ENCODE data around the gene REELD1.
A peak's percentile ranks its signal among the peaks of the same experiment; 100 is the strongest.

The REELD1 gene

DNA sequence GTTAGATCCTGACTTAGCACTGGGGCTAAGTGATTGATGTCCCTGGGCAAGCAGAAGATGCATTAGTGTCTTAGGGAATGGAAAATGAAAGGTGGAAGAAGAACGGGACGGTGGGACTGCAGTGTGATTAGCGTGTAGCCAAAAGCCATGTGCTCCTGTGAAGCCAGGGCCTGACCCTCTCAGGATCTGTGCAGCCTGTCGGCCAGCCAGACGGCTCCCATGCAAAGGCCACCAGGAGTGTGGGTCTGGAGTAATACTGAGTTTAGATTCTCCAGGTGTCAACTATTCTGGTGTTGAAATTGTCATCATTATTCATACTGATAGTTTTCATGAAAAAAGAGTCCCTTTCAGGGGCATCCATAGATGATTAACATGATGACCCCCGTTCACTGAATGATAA is 32.0 kb downstream of the REELD1 start:
- peaks cover 17% of the 10 kb centered on the region for H3K4me1 Mint-ChIP-seq
- H3K4me3 Mint-ChIP-seq: no peak overlapping the region
- H3K9me3 Mint-ChIP-seq: no peaks in the 10 kb centered on the region
- no peaks in the 10 kb centered on the region for H3K27me3 Mint-ChIP-seq (ENCODE audit: low read depth)
- no peaks in the 10 kb centered on the region for H3K36me3 Mint-ChIP-seq (ENCODE audit: low read depth)
- TF ChIP-seq, protein P1, sequence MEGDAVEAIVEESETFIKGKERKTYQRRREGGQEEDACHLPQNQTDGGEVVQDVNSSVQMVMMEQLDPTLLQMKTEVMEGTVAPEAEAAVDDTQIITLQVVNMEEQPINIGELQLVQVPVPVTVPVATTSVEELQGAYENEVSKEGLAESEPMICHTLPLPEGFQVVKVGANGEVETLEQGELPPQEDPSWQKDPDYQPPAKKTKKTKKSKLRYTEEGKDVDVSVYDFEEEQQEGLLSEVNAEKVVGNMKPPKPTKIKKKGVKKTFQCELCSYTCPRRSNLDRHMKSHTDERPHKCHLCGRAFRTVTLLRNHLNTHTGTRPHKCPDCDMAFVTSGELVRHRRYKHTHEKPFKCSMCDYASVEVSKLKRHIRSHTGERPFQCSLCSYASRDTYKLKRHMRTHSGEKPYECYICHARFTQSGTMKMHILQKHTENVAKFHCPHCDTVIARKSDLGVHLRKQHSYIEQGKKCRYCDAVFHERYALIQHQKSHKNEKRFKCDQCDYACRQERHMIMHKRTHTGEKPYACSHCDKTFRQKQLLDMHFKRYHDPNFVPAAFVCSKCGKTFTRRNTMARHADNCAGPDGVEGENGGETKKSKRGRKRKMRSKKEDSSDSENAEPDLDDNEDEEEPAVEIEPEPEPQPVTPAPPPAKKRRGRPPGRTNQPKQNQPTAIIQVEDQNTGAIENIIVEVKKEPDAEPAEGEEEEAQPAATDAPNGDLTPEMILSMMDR (IDR thresholded peaks at IDR 0.05; ENCODE audit: unreplicated experiment in 3 of 3): no peak
- peak overlapping the region in 1 of 3 experiments; percentile 17 for H3K27ac Mint-ChIP-seq

DNA sequence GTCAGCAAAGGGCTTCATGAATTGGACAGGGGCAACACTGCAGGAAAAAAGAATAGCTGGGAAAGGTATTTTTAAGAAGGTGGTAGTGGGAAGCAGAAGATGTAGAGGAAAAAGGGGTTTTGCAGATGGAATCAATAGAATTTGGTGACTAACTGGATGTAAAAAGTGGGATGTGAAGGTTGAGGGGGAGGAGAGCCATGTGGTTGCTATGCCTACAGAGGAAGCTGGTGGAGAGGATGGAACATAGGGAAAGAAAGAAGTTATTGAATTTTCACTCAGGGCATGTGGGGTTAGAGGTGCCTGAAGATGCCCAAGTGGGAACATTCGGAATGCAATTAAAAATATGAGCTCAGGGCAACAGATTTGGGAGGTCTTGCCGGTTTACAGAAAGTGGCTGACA is 33.0 kb downstream of the REELD1 start:
- Mint-ChIP-seq H3K36me3 (ENCODE audit: low read depth) (no peaks in the 10 kb centered on the region), H3K4me1 (peaks cover 13% of the 10 kb centered on the region), H3K9me3 (no peaks in the 10 kb centered on the region), H3K27me3 (ENCODE audit: low read depth) (no peaks in the 10 kb centered on the region), H3K4me3 (no peak overlapping the region), H3K27ac (no peak overlapping the region)
- TF ChIP-seq, protein P1 (IDR thresholded peaks at IDR 0.05; ENCODE audit: unreplicated experiment in 3 of 3): no peak

DNA sequence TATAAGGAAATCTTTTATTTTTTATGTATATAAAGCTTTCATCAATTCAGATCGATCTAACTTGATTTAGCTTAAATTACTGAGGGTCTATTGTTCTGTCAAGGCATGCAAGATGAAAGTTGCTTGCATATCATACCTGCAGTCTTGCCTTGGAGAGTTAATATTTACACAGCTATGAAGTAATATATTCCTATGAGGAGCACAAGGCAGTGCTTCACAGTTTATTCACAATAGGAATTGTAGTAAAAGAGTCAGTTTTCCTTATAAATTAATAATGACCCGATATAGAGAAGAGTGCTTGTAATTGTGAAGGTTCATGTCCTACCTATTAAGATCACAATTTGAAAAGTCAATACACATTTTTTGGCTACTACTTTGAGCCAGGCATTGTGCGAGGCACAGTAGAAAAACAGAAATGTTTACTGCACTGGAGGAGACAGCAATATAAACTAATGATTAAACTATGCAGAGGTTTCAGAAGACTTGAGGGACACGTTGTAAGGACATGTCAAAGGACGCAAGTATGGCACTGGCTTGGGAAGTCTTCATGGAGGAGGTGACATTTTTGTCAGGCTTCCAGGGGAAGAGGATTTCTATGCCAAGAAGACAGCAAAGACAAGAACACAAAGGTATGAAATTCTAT is 38.8 kb downstream of the REELD1 start:
- Mint-ChIP-seq H3K4me1 (no peaks in the 10 kb centered on the region), H3K27me3 (ENCODE audit: low read depth) (no peaks in the 10 kb centered on the region), H3K27ac (no peak overlapping the region), H3K36me3 (ENCODE audit: low read depth) (no peaks in the 10 kb centered on the region), H3K4me3 (no peak overlapping the region), H3K9me3 (no peaks in the 10 kb centered on the region)
- TF ChIP-seq, protein P1 (IDR thresholded peaks at IDR 0.05; ENCODE audit: unreplicated experiment in 3 of 3): no peak

DNA sequence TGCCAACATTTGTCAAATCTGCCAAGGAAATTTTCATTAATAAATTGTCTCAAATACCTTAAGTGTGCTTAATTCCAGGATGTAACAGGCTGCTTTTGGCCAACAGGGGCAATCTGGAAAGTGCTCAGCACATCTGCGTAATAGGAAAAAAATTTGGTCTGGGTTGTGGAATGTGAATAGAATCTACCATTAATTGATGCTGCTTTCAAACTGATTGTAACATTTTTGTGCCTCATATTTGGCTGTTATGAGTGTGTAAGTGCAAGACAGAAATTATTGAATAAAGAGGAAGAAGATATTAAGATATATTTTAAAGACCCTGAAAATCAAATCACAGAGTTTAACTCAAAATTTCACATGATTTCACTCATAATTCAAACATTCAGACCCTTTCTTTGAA is 41.1 kb downstream of the REELD1 start:
- no peak overlapping the region for H3K4me3 Mint-ChIP-seq
- H3K9me3 Mint-ChIP-seq: no peaks in the 10 kb centered on the region
- no peaks in the 10 kb centered on the region for H3K36me3 Mint-ChIP-seq (ENCODE audit: low read depth)
- no peak overlapping the region for H3K27ac Mint-ChIP-seq
- H3K4me1 Mint-ChIP-seq: no peaks in the 10 kb centered on the region
- TF ChIP-seq, protein P1 (IDR thresholded peaks at IDR 0.05; ENCODE audit: unreplicated experiment in 3 of 3): no peak
- H3K27me3 Mint-ChIP-seq (ENCODE audit: low read depth): no peaks in the 10 kb centered on the region

DNA sequence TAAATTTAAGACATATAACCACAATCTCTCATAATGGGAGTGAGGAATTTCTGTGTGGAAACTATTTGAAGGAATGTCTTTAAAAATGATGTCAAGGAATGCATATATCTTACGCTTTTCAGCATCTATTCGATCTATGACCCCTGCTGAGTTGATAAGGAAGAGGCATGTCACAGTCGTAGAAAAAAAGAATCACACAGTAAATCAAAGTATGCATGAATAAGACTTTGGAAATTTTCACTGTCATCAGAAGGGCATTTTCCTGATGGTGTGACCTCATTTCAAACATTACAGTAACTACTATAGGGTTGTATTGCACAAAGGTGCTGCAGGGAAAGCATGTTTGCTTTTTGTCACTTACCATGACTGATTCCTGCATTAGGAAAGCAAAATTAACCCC is 41.5 kb downstream of the REELD1 start:
- no peaks in the 10 kb centered on the region for H3K27me3 Mint-ChIP-seq (ENCODE audit: low read depth)
- no peak overlapping the region for H3K4me3 Mint-ChIP-seq
- TF ChIP-seq, protein P1 (IDR thresholded peaks at IDR 0.05; ENCODE audit: unreplicated experiment in 3 of 3): no peak
- H3K4me1 Mint-ChIP-seq: peaks cover 2% of the 10 kb centered on the region
- no peak overlapping the region for H3K27ac Mint-ChIP-seq
- H3K36me3 Mint-ChIP-seq (ENCODE audit: low read depth): no peaks in the 10 kb centered on the region
- no peaks in the 10 kb centered on the region for H3K9me3 Mint-ChIP-seq

DNA sequence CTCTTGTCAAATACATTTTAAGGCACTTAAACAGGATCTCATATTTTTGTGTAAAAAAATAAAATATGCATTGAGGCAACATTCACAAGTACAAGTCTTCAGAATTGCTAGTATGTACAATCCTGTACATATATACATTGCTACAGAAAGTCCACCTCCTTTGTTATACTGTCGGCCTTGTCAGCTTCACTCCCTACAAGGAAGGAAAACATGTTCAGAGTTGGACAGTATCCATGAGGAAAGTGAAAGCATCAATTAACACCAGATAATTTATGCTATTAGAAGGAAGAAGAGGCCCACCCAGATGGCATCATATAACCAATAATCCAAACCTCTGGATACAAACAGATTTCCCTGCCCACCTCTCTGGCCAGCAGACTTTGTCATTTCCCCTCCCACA is 42.0 kb downstream of the REELD1 start:
- Mint-ChIP-seq H3K9me3 (no peaks in the 10 kb centered on the region), H3K36me3 (ENCODE audit: low read depth) (no peaks in the 10 kb centered on the region), H3K4me1 (peaks cover 7% of the 10 kb centered on the region), H3K4me3 (no peak overlapping the region), H3K27ac (no peak overlapping the region), H3K27me3 (ENCODE audit: low read depth) (no peaks in the 10 kb centered on the region)
- TF ChIP-seq, protein P1 (IDR thresholded peaks at IDR 0.05; ENCODE audit: unreplicated experiment in 3 of 3): no peak

Data from nephron (organoid).